Endometrial microvascular endothelial cells (primary cell): ENCODE results near the gene IGF2BP1. TPM values are rescaled to one million over a fixed set of nuclear protein-coding genes. Genes with fewer than 3 reads are reported as not detected.

ENCODE experiments used
- in situ Hi-C: cut with HindIII; loops from 2 replicates; pipeline ENCODE4 v1.10.0; 2017; ENCODE audit warnings: low sequenced_read_pairs, low pct_unique_long_range_greater_than_20kb; ENCODE audit errors: inconsistent ontology term
- total RNA-seq: library from RNA; depleted of rRNA; stranded (reverse); fragments of >200 nt; gene quantifications from one replicate; pipeline ENCODE4 v1.2.3, GENCODE V29; 2015; ENCODE audit errors: inconsistent ontology term

The IGF2BP1 gene
- total RNA-seq, 1 donor from 2014 or later = 0.09 TPM

DNA sequence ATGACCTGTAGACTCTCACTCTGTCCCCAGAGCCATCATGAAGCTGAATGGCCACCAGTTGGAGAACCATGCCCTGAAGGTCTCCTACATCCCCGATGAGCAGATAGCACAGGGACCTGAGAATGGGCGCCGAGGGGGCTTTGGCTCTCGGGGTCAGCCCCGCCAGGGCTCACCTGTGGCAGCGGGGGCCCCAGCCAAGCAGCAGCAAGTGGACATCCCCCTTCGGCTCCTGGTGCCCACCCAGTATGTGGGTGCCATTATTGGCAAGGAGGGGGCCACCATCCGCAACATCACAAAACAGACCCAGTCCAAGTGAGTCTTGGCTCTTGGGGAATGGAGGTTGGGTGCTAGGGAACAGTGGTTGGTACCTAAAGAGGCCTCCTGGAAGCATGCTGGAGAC, 41.0 kb downstream of the IGF2BP1 start:
- in situ Hi-C loops = loop anchor here (25.0 kb wide), 1 partner anchor 126 kb away; the partner anchor contains the start of gene UBE2Z

GRCh38 chr17:49038544-49038943, 41.4 kb downstream of the IGF2BP1 start:
- in situ Hi-C loops = loop anchor here (25.0 kb wide), 1 partner anchor 126 kb away; the partner anchor contains the start of gene UBE2Z

DNA sequence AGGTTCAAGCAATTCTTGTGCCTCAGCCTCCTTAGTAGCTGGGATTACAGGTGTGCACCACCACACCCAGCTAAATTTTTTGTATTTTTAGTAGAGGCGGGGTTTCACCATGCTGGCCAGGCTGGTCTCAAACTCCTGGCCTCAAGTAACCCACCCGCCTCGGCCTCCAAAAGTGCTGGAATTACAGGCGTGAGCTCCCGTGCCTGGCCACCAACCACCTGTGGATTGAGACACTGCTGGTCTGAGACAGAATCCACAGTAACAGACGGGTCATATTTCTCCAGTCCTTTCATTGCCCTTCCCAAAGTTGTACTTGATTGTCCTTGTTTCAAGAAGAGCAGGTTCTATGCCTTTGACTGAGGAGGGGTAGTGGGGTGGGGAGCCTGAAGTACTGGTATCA, 42.3 kb downstream of the IGF2BP1 start:
- in situ Hi-C loops = loop anchor here (25.0 kb wide), 1 partner anchor 127 kb away; the partner anchor contains the start of gene UBE2Z

- in situ Hi-C loops = loop anchor here (25.0 kb wide), 1 partner anchor 129 kb away; the partner anchor contains the start of gene UBE2Z
Measured at GRCh38 chr17:49041527-49041926, 44.3 kb downstream of the IGF2BP1 start.

DNA sequence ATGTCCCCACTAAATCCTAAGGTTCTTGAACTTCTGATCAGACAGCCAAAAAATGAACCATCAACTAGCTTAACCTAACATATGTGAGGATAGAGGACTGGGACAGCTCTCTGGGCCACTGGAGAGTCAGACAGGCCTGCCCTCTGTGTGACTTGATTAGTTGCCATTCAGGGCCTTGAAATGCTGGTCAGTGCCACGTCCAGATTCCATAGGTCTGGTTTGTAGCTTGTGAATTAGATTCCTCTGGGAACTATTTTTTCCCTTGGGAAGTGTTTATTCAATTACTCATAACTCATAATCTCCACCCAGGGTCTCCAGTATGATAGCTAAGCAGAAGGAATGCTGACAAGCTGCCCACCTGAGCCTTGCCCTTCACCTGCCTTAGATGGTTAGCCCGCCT, 48.2 kb downstream of the IGF2BP1 start:
- in situ Hi-C loops = loop anchor here (25.0 kb wide), 1 partner anchor 133 kb away; the partner anchor contains the start of gene UBE2Z

DNA sequence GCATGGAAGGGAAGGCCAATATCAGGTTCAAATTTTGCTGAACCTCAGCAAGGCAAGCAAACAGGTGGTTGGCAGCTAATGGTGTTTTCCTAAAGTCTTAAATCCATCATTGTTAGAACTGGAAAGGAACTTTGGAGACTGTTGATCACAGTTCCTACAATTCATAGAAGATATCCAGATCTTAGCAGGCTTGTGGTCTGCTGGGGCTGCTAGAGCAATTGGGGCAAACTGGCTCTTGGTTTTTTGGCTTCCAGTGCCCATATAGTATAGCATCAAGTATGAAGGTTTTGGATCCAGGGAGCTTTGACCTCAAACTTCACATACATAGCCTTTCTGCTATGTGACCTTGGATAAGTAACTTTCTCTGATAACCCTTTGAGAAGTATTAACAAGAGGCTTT, 49.7 kb downstream of the IGF2BP1 start:
- in situ Hi-C loops = loop anchor here (25.0 kb wide), 1 partner anchor 135 kb away; the partner anchor contains the start of gene UBE2Z

GRCh38 chr17:49049265-49049664, 52.1 kb downstream of the IGF2BP1 start:
- in situ Hi-C loops = loop anchor here (25.0 kb wide), 1 partner anchor 137 kb away; the partner anchor contains the start of gene UBE2Z

DNA sequence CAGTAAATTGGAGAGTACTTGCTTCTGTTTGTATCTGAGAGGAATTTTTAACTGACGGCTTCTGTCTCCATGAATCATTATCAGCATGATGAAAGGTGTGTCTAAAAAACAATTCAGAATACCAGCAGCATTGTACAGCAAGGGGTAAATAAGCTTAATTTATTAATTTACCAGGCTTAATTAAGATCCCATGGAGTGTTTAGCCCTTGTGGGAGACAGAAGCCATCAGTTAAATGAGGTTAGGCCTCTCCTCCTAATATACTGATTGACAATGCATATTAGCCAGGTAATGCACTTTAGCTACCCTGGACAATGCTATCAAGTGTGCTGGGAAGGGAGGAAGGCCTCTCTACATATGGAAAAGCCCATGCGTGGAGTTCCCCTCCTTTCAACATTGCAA, 53.4 kb downstream of the IGF2BP1 start:
- in situ Hi-C loops = no loop called here

DNA sequence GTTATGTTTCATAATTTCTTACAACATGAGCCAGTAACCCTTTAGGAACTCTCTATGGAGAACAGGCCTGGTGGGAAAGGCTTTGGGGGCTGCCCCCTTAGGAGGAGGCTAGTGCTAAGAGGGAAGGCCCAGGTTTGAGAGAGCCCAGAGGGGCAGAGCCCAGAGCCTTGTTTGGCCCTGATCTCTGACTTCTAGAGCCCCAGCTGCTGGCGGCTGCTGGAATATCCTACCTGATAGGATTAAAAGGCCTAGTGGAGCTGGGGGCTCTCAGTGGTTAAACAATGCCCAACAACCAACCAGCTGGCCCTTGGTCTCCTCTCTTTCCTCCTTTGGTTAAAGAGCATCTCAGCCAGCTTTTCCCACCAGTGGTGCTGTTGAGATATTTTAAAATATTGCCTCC, 54.1 kb downstream of the IGF2BP1 start:
- in situ Hi-C loops = no loop called here

DNA sequence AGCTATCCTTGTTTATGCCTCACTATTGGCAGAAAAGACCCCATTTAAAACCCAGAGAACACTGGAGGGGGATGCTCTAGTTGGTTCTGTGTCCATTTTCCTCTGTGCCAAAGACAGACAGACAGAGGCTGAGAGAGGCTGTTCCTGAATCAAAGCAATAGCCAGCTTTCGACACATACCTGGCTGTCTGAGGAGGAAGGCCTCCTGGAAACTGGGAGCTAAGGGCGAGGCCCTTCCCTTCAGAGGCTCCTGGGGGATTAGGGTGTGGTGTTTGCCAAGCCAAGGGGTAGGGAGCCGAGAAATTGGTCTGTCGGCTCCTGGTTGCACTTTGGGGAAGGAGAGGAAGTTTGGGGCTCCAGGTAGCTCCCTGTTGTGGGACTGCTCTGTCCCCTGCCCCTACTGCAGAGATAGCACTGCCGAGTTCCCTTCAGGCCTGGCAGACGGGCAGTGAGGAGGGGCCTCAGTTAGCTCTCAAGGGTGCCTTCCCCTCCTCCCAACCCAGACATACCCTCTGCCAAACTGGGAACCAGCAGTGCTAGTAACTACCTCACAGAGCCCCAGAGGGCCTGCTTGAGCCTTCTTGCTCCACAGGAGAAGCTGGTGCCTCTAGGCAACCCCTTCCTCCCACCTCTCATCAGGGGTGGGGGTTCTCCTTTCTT, 56.1 kb downstream of the IGF2BP1 start:
- in situ Hi-C loops = no loop called here

- in situ Hi-C loops = no loop called here
Measured at GRCh38 chr17:49054342-49055092, 57.3 kb downstream of the IGF2BP1 start.

DNA sequence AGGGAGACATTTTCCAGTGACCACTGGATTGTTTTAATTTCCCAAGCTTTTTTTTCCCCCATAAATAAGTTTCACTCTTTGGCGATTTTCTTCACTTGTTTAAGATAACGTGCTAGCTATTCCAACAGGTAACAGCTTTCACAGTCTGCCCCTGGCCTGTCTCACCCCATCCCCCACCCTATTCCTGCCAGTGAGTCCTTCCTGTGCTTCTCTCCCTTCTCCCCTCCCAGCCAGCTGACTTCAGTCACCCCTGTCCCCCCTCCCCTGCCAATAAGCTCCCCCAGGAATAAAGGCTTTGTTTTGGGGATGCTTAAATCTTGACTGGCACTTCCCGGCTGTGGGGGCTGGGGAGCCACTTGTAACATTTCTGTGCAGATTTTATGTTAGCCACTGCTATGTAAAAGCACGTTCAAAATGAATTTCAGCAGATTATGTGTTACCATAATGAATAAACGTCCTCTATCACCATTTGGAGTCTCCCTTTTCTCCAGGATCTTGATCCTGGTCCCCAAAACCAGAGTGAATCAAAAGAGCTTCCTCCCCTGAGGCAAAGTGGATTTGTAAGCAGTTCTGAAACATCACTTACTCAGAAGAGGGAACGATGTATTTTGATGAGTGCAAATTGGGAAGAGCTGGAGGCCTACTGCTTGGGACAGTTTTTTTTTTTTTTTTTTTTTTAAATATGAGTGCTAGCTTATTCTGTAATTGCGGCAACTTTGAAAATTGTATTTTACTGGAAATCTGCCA, 58.2 kb downstream of the IGF2BP1 start:
- in situ Hi-C loops = no loop called here

DNA sequence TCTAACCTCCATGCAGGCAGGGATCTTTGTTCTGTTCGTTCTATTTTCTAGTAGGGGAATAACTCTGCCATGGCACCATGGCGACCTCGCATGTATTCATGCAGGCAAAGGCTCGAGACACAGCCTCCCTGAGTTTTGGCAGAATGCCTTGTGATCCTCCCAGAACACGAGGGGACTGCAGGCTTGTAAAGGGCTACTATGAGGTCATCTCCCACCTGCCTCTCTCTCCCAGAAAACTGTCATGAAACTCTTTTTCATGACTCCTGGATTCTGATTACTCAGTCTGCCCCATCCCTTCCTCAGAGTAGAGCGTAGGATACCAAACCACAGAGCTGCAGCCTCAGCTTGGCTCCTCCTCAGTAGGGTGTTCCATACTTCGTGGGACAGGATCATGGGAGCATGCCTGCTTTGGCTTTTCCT, 64.3 kb downstream of the IGF2BP1 start:
- in situ Hi-C loops = no loop called here

- in situ Hi-C loops = no loop called here
Measured at GRCh38 chr17:49063652-49064051, 66.5 kb downstream of the IGF2BP1 start.

GRCh38 chr17:49067163-49067562, 70.0 kb downstream of the IGF2BP1 start:
- in situ Hi-C loops = no loop called here

DNA sequence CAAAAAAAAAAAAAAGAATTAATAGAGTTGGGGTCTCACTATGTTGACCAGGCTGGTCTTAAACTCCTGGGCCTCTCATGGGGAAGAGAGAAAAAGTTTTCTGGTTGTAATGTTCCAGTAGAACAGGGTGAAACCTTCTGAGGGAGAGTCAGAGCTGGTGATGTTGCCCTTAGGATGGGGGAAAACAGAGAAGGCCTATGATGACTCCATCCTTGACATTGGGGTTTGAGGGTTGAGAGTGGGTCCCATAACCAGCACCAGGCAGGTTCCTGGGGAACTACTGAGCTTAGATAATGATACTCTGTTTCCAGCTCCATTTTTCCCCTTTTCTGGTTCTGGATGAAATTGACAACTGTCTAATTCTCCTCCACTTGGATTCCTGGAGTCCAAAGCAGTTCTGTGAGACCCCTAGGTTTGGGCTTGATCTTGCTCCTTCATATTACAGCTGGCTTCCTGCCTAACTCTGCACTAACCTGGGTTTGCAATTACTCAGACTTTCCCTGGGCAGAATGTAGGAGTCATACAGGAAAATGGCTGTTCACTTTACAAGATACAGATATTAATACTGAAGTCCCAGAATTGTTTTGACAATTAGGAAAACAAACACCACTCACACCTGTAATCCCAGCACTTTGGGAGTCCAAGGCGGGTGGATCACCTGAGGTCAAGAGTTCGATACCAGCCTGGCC, 72.5 kb downstream of the IGF2BP1 start:
- in situ Hi-C loops = no loop called here

- in situ Hi-C loops = no loop called here
Measured at GRCh38 chr17:49071106-49071505, 73.9 kb downstream of the IGF2BP1 start.

- in situ Hi-C loops = no loop called here
Measured at GRCh38 chr17:49074851-49075540, 77.8 kb downstream of the IGF2BP1 start.
